Adrenal gland (tissue), 12 donors: ENCODE results near the gene NR1D1. TPM values are rescaled to one million over a fixed set of nuclear protein-coding genes. Genes with fewer than 3 reads are reported as not detected.

Experiments
- DNase-seq, 7 donors: peaks; one replicate each; pipeline ENCODE4 v3.0.0-alpha.2; 2019 to 2020
- H3K27ac ChIP-seq, 5 donors: fragments of 200-600 bp; sonication (generic) in 4 of 5; 1 replicate in 3 of 5; 2 replicates in 2 of 5; pipeline versions ENCODE4 v1.5.1 to v1.8.0; 2016 to 2020; ENCODE audit warnings: mild to moderate bottlenecking in 1 of 5
- H3K27me3 ChIP-seq: fragments of 200-600 bp; 2 replicates; pipeline ENCODE4 v1.8.0; 2021
- H3K36me3 ChIP-seq, 2 donors: fragments of 200-600 bp; replicated peaks in 1 of 2; 1 replicate in 1 of 2; 2 replicates in 1 of 2; pipeline versions ENCODE4 v1.5.1 to v1.8.0; 2018 to 2022
- H3K4me1 ChIP-seq, 2 donors: fragments of 200-600 bp; replicated peaks in 1 of 2; 1 replicate in 1 of 2; 2 replicates in 1 of 2; pipeline versions ENCODE4 v1.5.1 to v1.8.0; 2018 to 2021
- H3K4me3 ChIP-seq, 4 donors: fragments of 200-600 bp; sonication (generic) in 3 of 4; one replicate each; pipeline ENCODE4 v1.5.1; 2016 to 2018
- H3K9me3 ChIP-seq, 3 donors: fragments of 200-600 bp; sonication (generic) in 1 of 3; replicated peaks in 1 of 3; 1 replicate in 2 of 3; 2 replicates in 1 of 3; pipeline versions ENCODE4 v1.5.1 to v1.8.0; 2016 to 2021
- CTCF ChIP-seq, 6 experiments: fragments of 450-650 bp in 4 of 6; fragments of 200-600 bp in 2 of 6; sonication (generic) in 1 of 6; IDR thresholded peaks; 1 replicate in 5 of 6; 2 replicates in 1 of 6; pipeline versions ENCODE4 v1.5.1 to v1.8.0; 2016 to 2021; ENCODE audit warnings: antibody characterized with exemption in 6 of 6, mild to moderate bottlenecking in 2 of 6, moderate library complexity in 1 of 6
- POLR2A ChIP-seq, 2 donors: fragments of 450-650 bp; IDR thresholded peaks; one replicate each; pipeline ENCODE4 v1.6.1; 2017; ENCODE audit warnings: antibody characterized with exemption in 2 of 2, mild to moderate bottlenecking in 2 of 2, moderate library complexity in 1 of 2
- WGBS, 4 donors: extraction: QIAGEN DNeasy Blood & Tissue Kit in 2 of 4; methylation state at CpG; one replicate each; pipeline versions ENCODE4 v1.1.5 to v1.1.7; 2013 to 2017; 5-methylcytosine and 5-hydroxymethylcytosine counted together
- intact Hi-C, 2 donors: fragments of 100-400 bp; cut with DNase I; formaldehyde crosslinking; loops; one replicate each; pipeline versions ENCODE4 v1.14.1 to v1.15.0; 2022 to 2023
- polyA plus RNA-seq, 3 donors: library from polyadenylated mRNA; stranded (reverse); fragments of 200-250 nt in 2 of 3; fragments of 350-450 nt in 1 of 3; fragmentation: Illumina TruSeq in 1 of 3; extraction: RNeasy Lipid Tissue Mini Kit (QIAGEN cat#74804) in 1 of 3; gene quantifications; one replicate each; pipeline ENCODE4 v1.2.3, GENCODE V29; 2013 to 2014
- total RNA-seq, 9 donors: library from RNA; depleted of rRNA in 4 of 9; stranded (reverse); fragments of >200 nt in 4 of 9; fragments of 120-200 nt in 1 of 9; fragmentation: NEBNext Ultra II Directional in 1 of 9; extraction: Animal tissue kit (Norgen Biotek cat#: 25700) in 1 of 9; gene quantifications; one replicate each; pipeline versions ENCODE4 v1.1.0 to v1.2.4, GENCODE V29; 2013 to 2023
- donor health status: healthy with polysubstance abuse.
- donor health status: Bipolar disorder and iron deficiency.
- donor health status: DM: yes; HTN: yes; CAD: no.
- donor health status: DM: no; HTN: no; CAD: no.
- donor health status: DM: no; HTN: no; CAD: no.
- donor health status: DM: yes; HTN: yes; CAD: no.

The NR1D1 gene
- total and polyA plus RNA-seq, 12 donors, result 3.4 to 69.1 (median 35.5) TPM

- H3K36me3 ChIP-seq, result peaks cover 0 to 71% of the 10 kb centered on the region in 2 donors
- no peaks in the 10 kb centered on the region for H3K9me3 ChIP-seq
- intact Hi-C loops, result loop anchor here in 1 of 2 donors (2.0 to 5.0 kb wide), 2 partner anchors 32 to 73 kb away; partner anchors contain the start of gene CSF3
- no peaks in the 10 kb centered on the region for H3K27me3 ChIP-seq
- no peak overlapping the region for H3K4me3 ChIP-seq
- TF ChIP-seq POLR2A (IDR thresholded peaks at IDR 0.05), result no peak
- TF ChIP-seq CTCF (IDR thresholded peaks at IDR 0.05), result no peak
- 68 to 73% (median 71%) methylated on average over 11 to 14 of the region's 14 CpGs for WGBS, 4 donors
- H3K27ac ChIP-seq, result peak overlapping the region in 3 of 5 donors; percentile 7 to 97 (median 38)
- peaks cover 17 to 36% of the 10 kb centered on the region in 2 donors for H3K4me1 ChIP-seq
- DNase-seq, result peak in 1 of 7 donors; percentile 50
Measured at GRCh38 chr17:40090237-40091119, 9.9 kb downstream of the NR1D1 start.

- DNase-seq, result no peak
- WGBS, 4 donors, result 78 to 88% (median 82%) methylated on average over 26 of the region's 26 CpGs
- Histone ChIP-seq H3K9me3 (no peaks in the 10 kb centered on the region), H3K36me3 (peaks cover 0 to 71% of the 10 kb centered on the region in 2 donors), H3K27me3 (no peaks in the 10 kb centered on the region), H3K4me3 (no peak overlapping the region), H3K4me1 (peaks cover 8 to 24% of the 10 kb centered on the region in 2 donors), H3K27ac (peak overlapping the region in 4 of 5 donors; percentile 9 to 97 (median 32))
- TF ChIP-seq CTCF (IDR thresholded peaks at IDR 0.05) (no peak), POLR2A (IDR thresholded peaks at IDR 0.05) (no peak)
- intact Hi-C loops, result no loop called here
Measured at GRCh38 chr17:40089077-40089895, 11.1 kb downstream of the NR1D1 start.

DNA sequence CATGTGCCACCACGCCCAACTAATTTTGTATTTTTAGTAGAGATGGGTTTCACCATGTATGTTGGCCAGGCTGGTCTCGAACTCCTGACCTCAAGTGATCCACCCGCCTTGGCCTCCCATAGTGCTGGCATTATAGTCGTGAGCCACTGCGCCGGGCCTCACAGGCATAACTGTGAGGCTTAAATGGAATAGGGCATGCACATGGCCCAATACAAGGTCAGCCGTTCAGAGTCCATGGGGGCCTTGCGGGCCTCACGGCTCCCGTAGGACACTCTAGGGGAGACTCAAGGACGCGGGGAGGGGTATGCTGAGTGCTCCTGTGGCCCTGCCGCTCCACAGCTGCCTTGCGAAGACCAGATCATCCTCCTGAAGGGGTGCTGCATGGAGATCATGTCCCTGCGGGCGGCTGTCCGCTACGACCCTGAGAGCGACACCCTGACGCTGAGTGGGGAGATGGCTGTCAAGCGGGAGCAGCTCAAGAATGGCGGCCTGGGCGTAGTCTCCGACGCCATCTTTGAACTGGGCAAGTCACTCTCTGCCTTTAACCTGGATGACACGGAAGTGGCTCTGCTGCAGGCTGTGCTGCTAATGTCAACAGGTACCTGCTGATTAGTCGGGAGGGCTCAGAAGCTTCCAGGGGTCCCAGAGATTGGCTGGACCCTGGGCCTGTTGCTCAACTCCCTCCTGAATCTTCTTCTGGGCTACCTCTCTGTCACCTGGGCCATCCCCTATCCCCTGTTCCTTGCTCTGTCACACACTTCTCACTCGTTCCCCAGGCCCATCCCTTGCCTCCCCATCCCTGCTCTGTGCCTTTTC is 12.3 kb downstream of the NR1D1 start:
- Histone ChIP-seq H3K9me3 (no peaks in the 10 kb centered on the region), H3K27ac (no peak overlapping the region), H3K4me3 (no peak overlapping the region), H3K4me1 (peaks cover 8 to 12% of the 10 kb centered on the region in 2 donors), H3K27me3 (no peaks in the 10 kb centered on the region), H3K36me3 (peaks cover 0 to 71% of the 10 kb centered on the region in 2 donors)
- DNase-seq, result no peak
- TF ChIP-seq POLR2A (IDR thresholded peaks at IDR 0.05) (no peak), CTCF (IDR thresholded peaks at IDR 0.05) (no peak)
- 77 to 87% (median 81%) methylated on average over 8 to 28 of the region's 28 CpGs for WGBS, 4 donors
- intact Hi-C loops, result no loop called here
